ENCODE measurements around the gene CA9. TPM values are rescaled to one million over a fixed set of nuclear protein-coding genes. Genes with fewer than 3 reads are reported as not detected.
A peak's percentile ranks its signal among the peaks of the same experiment; 100 is the strongest.

The CA9 gene
- total and polyA plus RNA-seq, 2 experiments from 2014 or later, result 0.27 to 2.1 TPM

DNA sequence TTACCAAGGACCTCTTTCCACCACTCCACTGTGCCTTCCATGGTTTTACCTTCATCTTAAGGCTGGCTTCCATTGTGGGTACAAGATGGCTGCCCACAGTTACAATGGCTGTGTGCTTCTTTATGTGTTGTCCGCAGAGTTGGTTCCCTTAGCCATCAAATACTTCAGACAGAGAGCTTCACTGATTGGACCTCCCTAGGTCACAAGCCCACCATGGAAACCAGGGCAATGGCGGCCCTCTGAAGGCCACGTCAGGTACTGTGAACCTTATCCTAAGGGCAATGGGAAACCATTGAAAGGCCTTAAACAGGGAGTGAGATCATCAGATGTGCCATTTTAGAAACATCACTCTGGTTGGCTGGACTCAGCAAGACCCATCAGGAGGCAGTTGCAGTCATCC is 5.8 kb upstream of the CA9 start:
- Histone ChIP-seq H3K27ac (no peak overlapping the region), H3K9me2 (replicated peaks; ENCODE audit: insufficient read depth) (no peaks in the 10 kb centered on the region), H3K36me3 (replicated peaks; ENCODE audit: insufficient read depth, low read depth) (no peaks in the 10 kb centered on the region), H3K79me2 (no peaks in the 10 kb centered on the region), H3K4me2 (no peak overlapping the region), H4K20me1 (ENCODE audit: insufficient read depth, poor library complexity, severe bottlenecking) (no peaks in the 10 kb centered on the region), H3K9me3 (ENCODE audit: low read depth) (no peaks in the 10 kb centered on the region), H3K27me3 (no peaks in the 10 kb centered on the region), H2AFZ (no peak overlapping the region), H3K4me3 (no peak overlapping the region), H3K4me1 (ENCODE audit: insufficient read depth) (peaks cover 20% of the 10 kb centered on the region)
- no peak for DNase-seq (ENCODE audit: low spot score)
- WGBS (ENCODE audit: low lambda C conversion rate, missing lambda C conversion rate), result 98% methylated on average over 3 of the region's 3 CpGs
- TF ChIP-seq EZH2 (IDR thresholded peaks at IDR 0.05; ENCODE audit: borderline replicate concordance) (no peak), EZH2phosphoT487 (IDR thresholded peaks at IDR 0.05; ENCODE audit: low read depth, severe bottlenecking, unreplicated experiment) (no peak)
- TF ChIP-seq, protein P1, sequence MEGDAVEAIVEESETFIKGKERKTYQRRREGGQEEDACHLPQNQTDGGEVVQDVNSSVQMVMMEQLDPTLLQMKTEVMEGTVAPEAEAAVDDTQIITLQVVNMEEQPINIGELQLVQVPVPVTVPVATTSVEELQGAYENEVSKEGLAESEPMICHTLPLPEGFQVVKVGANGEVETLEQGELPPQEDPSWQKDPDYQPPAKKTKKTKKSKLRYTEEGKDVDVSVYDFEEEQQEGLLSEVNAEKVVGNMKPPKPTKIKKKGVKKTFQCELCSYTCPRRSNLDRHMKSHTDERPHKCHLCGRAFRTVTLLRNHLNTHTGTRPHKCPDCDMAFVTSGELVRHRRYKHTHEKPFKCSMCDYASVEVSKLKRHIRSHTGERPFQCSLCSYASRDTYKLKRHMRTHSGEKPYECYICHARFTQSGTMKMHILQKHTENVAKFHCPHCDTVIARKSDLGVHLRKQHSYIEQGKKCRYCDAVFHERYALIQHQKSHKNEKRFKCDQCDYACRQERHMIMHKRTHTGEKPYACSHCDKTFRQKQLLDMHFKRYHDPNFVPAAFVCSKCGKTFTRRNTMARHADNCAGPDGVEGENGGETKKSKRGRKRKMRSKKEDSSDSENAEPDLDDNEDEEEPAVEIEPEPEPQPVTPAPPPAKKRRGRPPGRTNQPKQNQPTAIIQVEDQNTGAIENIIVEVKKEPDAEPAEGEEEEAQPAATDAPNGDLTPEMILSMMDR (IDR thresholded peaks at IDR 0.05; ENCODE audit: poor library complexity), result no peak

DNA sequence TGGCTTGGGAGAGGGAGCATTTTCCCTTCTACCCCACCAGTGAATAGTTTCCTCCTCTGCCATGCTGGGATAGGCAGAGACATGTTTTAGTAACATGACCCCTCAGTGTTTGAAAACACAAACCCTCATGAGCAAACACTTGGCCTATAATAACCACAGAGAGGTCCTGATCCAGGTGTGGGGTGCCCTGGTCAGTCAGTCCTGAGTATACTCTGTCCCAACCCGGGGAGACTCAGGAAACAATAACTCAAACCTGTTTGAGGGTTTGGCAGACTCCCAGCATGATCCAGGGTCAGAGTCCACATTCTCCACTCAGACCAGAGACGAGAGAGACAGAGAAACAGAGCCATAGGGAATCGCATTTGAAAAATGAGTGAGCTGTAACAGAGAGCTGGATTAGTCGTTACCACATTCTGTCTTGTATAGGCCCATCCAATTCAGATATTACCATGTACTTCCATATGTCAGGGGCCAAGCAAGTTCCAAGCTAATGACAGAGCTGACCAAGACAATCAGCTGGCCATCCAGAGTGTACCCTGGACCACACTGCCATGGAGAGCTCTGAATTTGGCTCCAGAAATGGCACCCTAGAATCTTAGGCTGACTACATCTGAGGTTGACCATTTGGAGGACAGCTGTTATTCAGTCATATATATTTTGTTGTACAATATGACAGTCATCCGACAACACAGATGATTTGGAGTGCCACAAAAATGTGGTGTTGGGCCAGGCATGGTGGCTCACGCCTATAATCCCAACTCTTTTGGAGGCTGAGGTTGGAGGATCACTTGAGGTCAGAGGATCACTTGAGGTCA is 4.2 kb upstream of the CA9 start:
- TF ChIP-seq EZH2phosphoT487 (IDR thresholded peaks at IDR 0.05; ENCODE audit: low read depth, severe bottlenecking, unreplicated experiment) (no peak), EZH2 (IDR thresholded peaks at IDR 0.05; ENCODE audit: borderline replicate concordance) (no peak)
- TF ChIP-seq, protein P1 (IDR thresholded peaks at IDR 0.05; ENCODE audit: poor library complexity), result no peak
- WGBS (ENCODE audit: low lambda C conversion rate, missing lambda C conversion rate), result 50% methylated on average over 6 of the region's 6 CpGs
- DNase-seq (ENCODE audit: low spot score), result peak; percentile 68
- Histone ChIP-seq H3K9me3 (ENCODE audit: low read depth) (no peaks in the 10 kb centered on the region), H3K27me3 (no peaks in the 10 kb centered on the region), H3K36me3 (replicated peaks; ENCODE audit: insufficient read depth, low read depth) (no peaks in the 10 kb centered on the region), H4K20me1 (ENCODE audit: insufficient read depth, poor library complexity, severe bottlenecking) (no peaks in the 10 kb centered on the region), H3K4me1 (ENCODE audit: insufficient read depth) (peaks cover 19% of the 10 kb centered on the region), H2AFZ (peak overlapping the region; percentile 22), H3K4me2 (peak overlapping the region; percentile 33), H3K9me2 (replicated peaks; ENCODE audit: insufficient read depth) (no peaks in the 10 kb centered on the region), H3K4me3 (no peak overlapping the region), H3K79me2 (no peaks in the 10 kb centered on the region), H3K27ac (peak overlapping the region; percentile 90)

DNA sequence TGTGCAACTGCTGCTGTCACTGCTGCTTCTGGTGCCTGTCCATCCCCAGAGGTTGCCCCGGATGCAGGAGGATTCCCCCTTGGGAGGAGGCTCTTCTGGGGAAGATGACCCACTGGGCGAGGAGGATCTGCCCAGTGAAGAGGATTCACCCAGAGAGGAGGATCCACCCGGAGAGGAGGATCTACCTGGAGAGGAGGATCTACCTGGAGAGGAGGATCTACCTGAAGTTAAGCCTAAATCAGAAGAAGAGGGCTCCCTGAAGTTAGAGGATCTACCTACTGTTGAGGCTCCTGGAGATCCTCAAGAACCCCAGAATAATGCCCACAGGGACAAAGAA is 265 bp downstream of the CA9 start:
- H3K27me3 ChIP-seq, result no peaks in the 10 kb centered on the region
- no peak overlapping the region for H3K4me2 ChIP-seq
- no peak overlapping the region for H3K27ac ChIP-seq
- H3K79me2 ChIP-seq, result no peaks in the 10 kb centered on the region
- H3K36me3 ChIP-seq (replicated peaks; ENCODE audit: insufficient read depth, low read depth), result no peaks in the 10 kb centered on the region
- H3K9me2 ChIP-seq (replicated peaks; ENCODE audit: insufficient read depth), result no peaks in the 10 kb centered on the region
- no peak overlapping the region for H3K4me3 ChIP-seq
- TF ChIP-seq EZH2 (IDR thresholded peaks at IDR 0.05; ENCODE audit: borderline replicate concordance) (no peak), EZH2phosphoT487 (IDR thresholded peaks at IDR 0.05; ENCODE audit: low read depth, severe bottlenecking, unreplicated experiment) (no peak)
- TF ChIP-seq, protein P1 (IDR thresholded peaks at IDR 0.05; ENCODE audit: poor library complexity), result no peak
- no peaks in the 10 kb centered on the region for H4K20me1 ChIP-seq (ENCODE audit: insufficient read depth, poor library complexity, severe bottlenecking)
- DNase-seq (ENCODE audit: low spot score), result no peak
- no peak overlapping the region for H2AFZ ChIP-seq
- H3K4me1 ChIP-seq (ENCODE audit: insufficient read depth), result peaks cover 10% of the 10 kb centered on the region
- H3K9me3 ChIP-seq (ENCODE audit: low read depth), result no peaks in the 10 kb centered on the region
- WGBS (ENCODE audit: low lambda C conversion rate, missing lambda C conversion rate), result 90% methylated on average over 3 of the region's 3 CpGs
